Measurements from ENCODE around the gene C5orf47.

C5orf47 gene

GRCh38 chr5:173988554-173989431 lies at the start of gene C5orf47:
Gene C5orf47, plus strand, starts transcription at chr5:173989170. Its CDS starts 94 bp downstream, at chr5:173989264.
- H3K27me3 ChIP-seq (ENCODE audit: control insufficient read depth in 1 of 2, insufficient read depth in 2 of 2, low read length in 2 of 2): no peaks in the 10 kb centered on the region
- no peak within 1 kb of the TSS for H3K9ac ChIP-seq (ENCODE audit: low read length)
- no peak within 1 kb of the TSS for H3K27ac ChIP-seq (ENCODE audit: low read depth, low read length)
- H3K9me3 ChIP-seq (ENCODE audit: low read length): no peaks in the 10 kb centered on the region
- H3K36me3 ChIP-seq (ENCODE audit: insufficient read depth, low read length): no peaks in the 10 kb centered on the region
- no peaks in the 10 kb centered on the region for H3K4me1 ChIP-seq (ENCODE audit: insufficient read depth, low read length)
- no peak within 1 kb of the TSS for H3K4me3 ChIP-seq (ENCODE audit: low read depth in 1 of 2, low read length in 2 of 2)

- H3K9me3 ChIP-seq (ENCODE audit: low read length): no peaks in the 10 kb centered on the region
- H3K36me3 ChIP-seq (ENCODE audit: insufficient read depth, low read length): peaks cover 5% of the 10 kb centered on the region
- no peak overlapping the region for H3K27ac ChIP-seq (ENCODE audit: low read depth, low read length)
- no peaks in the 10 kb centered on the region for H3K27me3 ChIP-seq (ENCODE audit: control insufficient read depth in 1 of 2, insufficient read depth in 2 of 2, low read length in 2 of 2)
- H3K4me3 ChIP-seq (ENCODE audit: low read depth in 1 of 2, low read length in 2 of 2): no peak overlapping the region
- H3K4me1 ChIP-seq (ENCODE audit: insufficient read depth, low read length): peaks cover 22% of the 10 kb centered on the region
- no peak overlapping the region for H3K9ac ChIP-seq (ENCODE audit: low read length)
Measured at GRCh38 chr5:173940269-173940668, 48.7 kb upstream of the C5orf47 start.

GRCh38 chr5:173941102-173941501 lies 47.9 kb upstream of the C5orf47 start:
- H3K4me3 ChIP-seq (ENCODE audit: low read depth in 1 of 2, low read length in 2 of 2): no peak overlapping the region
- peaks cover 9% of the 10 kb centered on the region for H3K36me3 ChIP-seq (ENCODE audit: insufficient read depth, low read length)
- H3K27me3 ChIP-seq (ENCODE audit: control insufficient read depth in 1 of 2, insufficient read depth in 2 of 2, low read length in 2 of 2): no peaks in the 10 kb centered on the region
- H3K9ac ChIP-seq (ENCODE audit: low read length): no peak overlapping the region
- peaks cover 22% of the 10 kb centered on the region for H3K4me1 ChIP-seq (ENCODE audit: insufficient read depth, low read length)
- no peaks in the 10 kb centered on the region for H3K9me3 ChIP-seq (ENCODE audit: low read length)
- no peak overlapping the region for H3K27ac ChIP-seq (ENCODE audit: low read depth, low read length)

- H3K9me3 ChIP-seq (ENCODE audit: low read length): no peaks in the 10 kb centered on the region
- H3K36me3 ChIP-seq (ENCODE audit: insufficient read depth, low read length): peaks cover 16% of the 10 kb centered on the region
- H3K4me1 ChIP-seq (ENCODE audit: insufficient read depth, low read length): peaks cover 22% of the 10 kb centered on the region
- H3K27me3 ChIP-seq (ENCODE audit: control insufficient read depth in 1 of 2, insufficient read depth in 2 of 2, low read length in 2 of 2): no peaks in the 10 kb centered on the region
- H3K9ac ChIP-seq (ENCODE audit: low read length): no peak overlapping the region
- no peak overlapping the region for H3K4me3 ChIP-seq (ENCODE audit: low read depth in 1 of 2, low read length in 2 of 2)
- no peak overlapping the region for H3K27ac ChIP-seq (ENCODE audit: low read depth, low read length)
Measured at GRCh38 chr5:173941758-173942401, 47.1 kb upstream of the C5orf47 start.

- no peaks in the 10 kb centered on the region for H3K9me3 ChIP-seq (ENCODE audit: low read length)
- H3K9ac ChIP-seq (ENCODE audit: low read length): no peak overlapping the region
- no peak overlapping the region for H3K27ac ChIP-seq (ENCODE audit: low read depth, low read length)
- H3K27me3 ChIP-seq (ENCODE audit: control insufficient read depth in 1 of 2, insufficient read depth in 2 of 2, low read length in 2 of 2): no peaks in the 10 kb centered on the region
- peaks cover 22% of the 10 kb centered on the region for H3K4me1 ChIP-seq (ENCODE audit: insufficient read depth, low read length)
- H3K4me3 ChIP-seq (ENCODE audit: low read depth in 1 of 2, low read length in 2 of 2): no peak overlapping the region
- H3K36me3 ChIP-seq (ENCODE audit: insufficient read depth, low read length): peaks cover 23% of the 10 kb centered on the region
Measured at GRCh38 chr5:173944511-173944910, 44.5 kb upstream of the C5orf47 start.

- Histone ChIP-seq H3K4me3 (ENCODE audit: low read depth in 1 of 2, low read length in 2 of 2) (no peak overlapping the region), H3K36me3 (ENCODE audit: insufficient read depth, low read length) (peaks cover 27% of the 10 kb centered on the region), H3K27ac (ENCODE audit: low read depth, low read length) (no peak overlapping the region), H3K4me1 (ENCODE audit: insufficient read depth, low read length) (peaks cover 22% of the 10 kb centered on the region), H3K9me3 (ENCODE audit: low read length) (no peaks in the 10 kb centered on the region), H3K9ac (ENCODE audit: low read length) (no peak overlapping the region), H3K27me3 (ENCODE audit: control insufficient read depth in 1 of 2, insufficient read depth in 2 of 2, low read length in 2 of 2) (no peaks in the 10 kb centered on the region)
Measured at GRCh38 chr5:173945160-173945559, 43.8 kb upstream of the C5orf47 start.

- Histone ChIP-seq H3K4me3 (ENCODE audit: low read depth in 1 of 2, low read length in 2 of 2) (no peak overlapping the region), H3K27ac (ENCODE audit: low read depth, low read length) (no peak overlapping the region), H3K36me3 (ENCODE audit: insufficient read depth, low read length) (peaks cover 28% of the 10 kb centered on the region), H3K9me3 (ENCODE audit: low read length) (no peaks in the 10 kb centered on the region), H3K9ac (ENCODE audit: low read length) (no peak overlapping the region), H3K27me3 (ENCODE audit: control insufficient read depth in 1 of 2, insufficient read depth in 2 of 2, low read length in 2 of 2) (no peaks in the 10 kb centered on the region), H3K4me1 (ENCODE audit: insufficient read depth, low read length) (peaks cover 22% of the 10 kb centered on the region)
Measured at GRCh38 chr5:173946323-173946722, 42.6 kb upstream of the C5orf47 start.

GRCh38 chr5:173950829-173951228 lies 38.1 kb upstream of the C5orf47 start:
- no peak overlapping the region for H3K4me3 ChIP-seq (ENCODE audit: low read depth in 1 of 2, low read length in 2 of 2)
- H3K4me1 ChIP-seq (ENCODE audit: insufficient read depth, low read length): peaks cover 6% of the 10 kb centered on the region
- H3K9ac ChIP-seq (ENCODE audit: low read length): no peak overlapping the region
- H3K27me3 ChIP-seq (ENCODE audit: control insufficient read depth in 1 of 2, insufficient read depth in 2 of 2, low read length in 2 of 2): no peaks in the 10 kb centered on the region
- H3K9me3 ChIP-seq (ENCODE audit: low read length): no peaks in the 10 kb centered on the region
- peaks cover 39% of the 10 kb centered on the region for H3K36me3 ChIP-seq (ENCODE audit: insufficient read depth, low read length)
- H3K27ac ChIP-seq (ENCODE audit: low read depth, low read length): no peak overlapping the region

GRCh38 chr5:173953528-173954090 lies 35.4 kb upstream of the C5orf47 start:
- Histone ChIP-seq H3K27ac (ENCODE audit: low read depth, low read length) (no peak overlapping the region), H3K36me3 (ENCODE audit: insufficient read depth, low read length) (peaks cover 26% of the 10 kb centered on the region), H3K9me3 (ENCODE audit: low read length) (no peaks in the 10 kb centered on the region), H3K27me3 (ENCODE audit: control insufficient read depth in 1 of 2, insufficient read depth in 2 of 2, low read length in 2 of 2) (no peaks in the 10 kb centered on the region), H3K4me3 (ENCODE audit: low read depth in 1 of 2, low read length in 2 of 2) (no peak overlapping the region), H3K4me1 (ENCODE audit: insufficient read depth, low read length) (peaks cover 6% of the 10 kb centered on the region), H3K9ac (ENCODE audit: low read length) (no peak overlapping the region)

- Histone ChIP-seq H3K4me3 (ENCODE audit: low read depth in 1 of 2, low read length in 2 of 2) (no peak overlapping the region), H3K27ac (ENCODE audit: low read depth, low read length) (peak overlapping the region; percentile 49), H3K9ac (ENCODE audit: low read length) (no peak overlapping the region), H3K4me1 (ENCODE audit: insufficient read depth, low read length) (peaks cover 6% of the 10 kb centered on the region), H3K36me3 (ENCODE audit: insufficient read depth, low read length) (peaks cover 24% of the 10 kb centered on the region), H3K27me3 (ENCODE audit: control insufficient read depth in 1 of 2, insufficient read depth in 2 of 2, low read length in 2 of 2) (no peaks in the 10 kb centered on the region), H3K9me3 (ENCODE audit: low read length) (no peaks in the 10 kb centered on the region)
Measured at GRCh38 chr5:173954671-173955521, 34.1 kb upstream of the C5orf47 start.

GRCh38 chr5:173960986-173961385 lies 28.0 kb upstream of the C5orf47 start:
- Histone ChIP-seq H3K4me3 (ENCODE audit: low read depth in 1 of 2, low read length in 2 of 2) (no peak overlapping the region), H3K27me3 (ENCODE audit: control insufficient read depth in 1 of 2, insufficient read depth in 2 of 2, low read length in 2 of 2) (no peaks in the 10 kb centered on the region), H3K27ac (ENCODE audit: low read depth, low read length) (no peak overlapping the region), H3K9ac (ENCODE audit: low read length) (no peak overlapping the region), H3K9me3 (ENCODE audit: low read length) (no peaks in the 10 kb centered on the region), H3K4me1 (ENCODE audit: insufficient read depth, low read length) (no peaks in the 10 kb centered on the region), H3K36me3 (ENCODE audit: insufficient read depth, low read length) (peaks cover 2% of the 10 kb centered on the region)

Data from muscle layer of colon (tissue), 2 donors.